Stimulated activated CD4-positive, alpha-beta T cell treated with anti-CD3 and anti-CD28 coated beads, Interleukin-15, amount 100 ng/mL, for 48 hours (primary cell): ENCODE results near the gene ANTKMT.
"Not testable (repeated sequence)": the region's sequence is repeated elsewhere in the genome, so short reads cannot be mapped to it uniquely, and the experiment has no call there.

ENCODE experiments used
- DNase-seq, 2 donors: peaks; one replicate each; pipeline ENCODE4 v3.0.0-alpha.2; 2020; ENCODE audit warnings: low read depth in 2 of 2

Gene ANTKMT

GRCh38 chr16:741986-742629, 21.2 kb downstream of the ANTKMT start:
- no peak for DNase-seq

GRCh38 chr16:742894-743293, 21.9 kb downstream of the ANTKMT start:
- not testable (repeated sequence) for DNase-seq

GRCh38 chr16:743794-744500, 23.0 kb downstream of the ANTKMT start:
- DNase-seq = no peak

GRCh38 chr16:745739-746138, 24.8 kb downstream of the ANTKMT start:
- DNase-seq = no peak

GRCh38 chr16:746637-747036, 25.7 kb downstream of the ANTKMT start:
- DNase-seq = no peak

GRCh38 chr16:747978-748746, 27.2 kb downstream of the ANTKMT start:
- no peak for DNase-seq

- no peak for DNase-seq
Measured at GRCh38 chr16:749010-749409, 28.1 kb downstream of the ANTKMT start.

- no peak for DNase-seq
Measured at GRCh38 chr16:750485-750884, 29.5 kb downstream of the ANTKMT start.

- no peak for DNase-seq
Measured at GRCh38 chr16:751152-752006, 30.4 kb downstream of the ANTKMT start.

- no peak for DNase-seq
Measured at GRCh38 chr16:752007-752312, 31.0 kb downstream of the ANTKMT start.

- DNase-seq = not testable (repeated sequence)
Measured at GRCh38 chr16:754121-754607, 33.2 kb downstream of the ANTKMT start.

- DNase-seq = no peak
Measured at GRCh38 chr16:754656-755055, 33.7 kb downstream of the ANTKMT start.

- no peak for DNase-seq
Measured at GRCh38 chr16:756428-756827, 35.5 kb downstream of the ANTKMT start.

- no peak for DNase-seq
Measured at GRCh38 chr16:759110-759910, 38.4 kb downstream of the ANTKMT start.

GRCh38 chr16:760065-760464, 39.1 kb downstream of the ANTKMT start:
- DNase-seq = no peak

GRCh38 chr16:760545-761343, 39.8 kb downstream of the ANTKMT start, which contains the start of gene MSLN:
Gene MSLN (plus strand): TSS chr16:760734. CDS start chr16:762681, 1,947 bp downstream.
- no peak for DNase-seq

GRCh38 chr16:761625-762513, 40.9 kb downstream of the ANTKMT start:
- DNase-seq = no peak

GRCh38 chr16:762595-763268, 41.8 kb downstream of the ANTKMT start:
- no peak for DNase-seq
